Suprapubic skin (tissue), 3 donors: ENCODE results near the gene GABRP.

ENCODE experiments used
- POLR2A ChIP-seq, 2 donors: fragments of 450-650 bp; IDR thresholded peaks; one replicate each; pipeline ENCODE4 v1.6.1; 2017; ENCODE audit warnings: antibody characterized with exemption in 2 of 2, mild to moderate bottlenecking in 2 of 2, moderate library complexity in 2 of 2
- TF ChIP-seq, protein P1 (sequence below), 2 donors: fragments of 200-600 bp in 1 of 2; fragments of 450-650 bp in 1 of 2; sonication (generic) in 1 of 2; IDR thresholded peaks; one replicate each; pipeline ENCODE4 v1.5.1; 2016 to 2019; ENCODE audit warnings: antibody characterized with exemption in 2 of 2, mild to moderate bottlenecking in 1 of 2, moderate library complexity in 1 of 2

DNA sequence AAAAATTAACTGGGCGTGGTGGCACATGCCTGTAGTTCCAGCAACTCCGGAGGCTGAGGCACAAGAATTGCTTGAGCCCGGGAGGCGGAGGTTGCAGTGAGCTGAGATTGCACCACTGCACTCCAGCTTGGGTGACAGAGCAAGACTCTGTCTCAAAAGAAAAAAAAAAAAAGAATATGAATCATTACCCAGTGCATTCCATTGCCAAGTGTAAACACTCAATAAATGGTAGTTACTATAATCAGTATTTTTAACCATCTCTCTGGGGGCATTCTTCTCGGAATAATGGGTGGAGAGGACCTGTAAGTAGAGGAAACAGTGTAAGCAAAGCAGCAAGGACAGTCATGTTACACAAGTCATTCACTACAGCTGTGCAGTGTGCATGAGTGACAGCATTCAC lies 64.5 kb downstream of the GABRP start:
- TF ChIP-seq, protein P1, sequence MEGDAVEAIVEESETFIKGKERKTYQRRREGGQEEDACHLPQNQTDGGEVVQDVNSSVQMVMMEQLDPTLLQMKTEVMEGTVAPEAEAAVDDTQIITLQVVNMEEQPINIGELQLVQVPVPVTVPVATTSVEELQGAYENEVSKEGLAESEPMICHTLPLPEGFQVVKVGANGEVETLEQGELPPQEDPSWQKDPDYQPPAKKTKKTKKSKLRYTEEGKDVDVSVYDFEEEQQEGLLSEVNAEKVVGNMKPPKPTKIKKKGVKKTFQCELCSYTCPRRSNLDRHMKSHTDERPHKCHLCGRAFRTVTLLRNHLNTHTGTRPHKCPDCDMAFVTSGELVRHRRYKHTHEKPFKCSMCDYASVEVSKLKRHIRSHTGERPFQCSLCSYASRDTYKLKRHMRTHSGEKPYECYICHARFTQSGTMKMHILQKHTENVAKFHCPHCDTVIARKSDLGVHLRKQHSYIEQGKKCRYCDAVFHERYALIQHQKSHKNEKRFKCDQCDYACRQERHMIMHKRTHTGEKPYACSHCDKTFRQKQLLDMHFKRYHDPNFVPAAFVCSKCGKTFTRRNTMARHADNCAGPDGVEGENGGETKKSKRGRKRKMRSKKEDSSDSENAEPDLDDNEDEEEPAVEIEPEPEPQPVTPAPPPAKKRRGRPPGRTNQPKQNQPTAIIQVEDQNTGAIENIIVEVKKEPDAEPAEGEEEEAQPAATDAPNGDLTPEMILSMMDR (IDR thresholded peaks at IDR 0.05), result no peak
- no peak for TF ChIP-seq POLR2A (IDR thresholded peaks at IDR 0.05)
